HUES48 (cell line): ENCODE results near the gene NPTXR.

Experiments used
- H3K27ac ChIP-seq: one replicate; pipeline ENCODE4 v1.7.0; 2013; ENCODE audit warnings: low read depth, low read length, inconsistent platforms
- H3K27me3 ChIP-seq: 2 replicates; pipeline ENCODE4 v1.6.1; 2013; ENCODE audit warnings: mild to moderate bottlenecking, low read length; ENCODE audit not compliant: control insufficient read depth, insufficient read depth
- H3K36me3 ChIP-seq: 2 replicates; pipeline ENCODE4 v1.6.1; 2013; ENCODE audit warnings: low read length; ENCODE audit not compliant: control insufficient read depth, insufficient read depth
- H3K4me1 ChIP-seq: 2 replicates; pipeline ENCODE4 v1.6.1; 2013; ENCODE audit warnings: mild to moderate bottlenecking, low read length; ENCODE audit not compliant: control insufficient read depth, insufficient read depth
- H3K4me3 ChIP-seq: 2 replicates; pipeline ENCODE4 v1.5.1; 2013; ENCODE audit warnings: mild to moderate bottlenecking, low read depth, low read length
- H3K9ac ChIP-seq: 2 replicates; pipeline ENCODE4 v1.6.1; 2013; ENCODE audit warnings: mild to moderate bottlenecking, low read depth, low read length, moderate library complexity
- H3K9me3 ChIP-seq: 2 replicates; pipeline ENCODE4 v1.6.1; 2013; ENCODE audit warnings: low read length; ENCODE audit not compliant: control insufficient read depth, insufficient read depth

NPTXR gene

GRCh38 chr22:38874529-38875222, 30.8 kb upstream of the NPTXR start:
- Histone ChIP-seq H3K9me3 (no peaks in the 10 kb centered on the region), H3K27ac (no peak overlapping the region), H3K4me3 (no peak overlapping the region), H3K4me1 (peaks cover 14% of the 10 kb centered on the region), H3K9ac (no peak overlapping the region), H3K27me3 (no peaks in the 10 kb centered on the region), H3K36me3 (peaks cover 5% of the 10 kb centered on the region)

- H3K27ac ChIP-seq = peak overlapping the region; percentile 86
- H3K4me1 ChIP-seq = peaks cover 18% of the 10 kb centered on the region
- H3K9me3 ChIP-seq = no peaks in the 10 kb centered on the region
- peaks cover 12% of the 10 kb centered on the region for H3K36me3 ChIP-seq
- no peaks in the 10 kb centered on the region for H3K27me3 ChIP-seq
- no peak overlapping the region for H3K9ac ChIP-seq
- peak overlapping the region; percentile 88 for H3K4me3 ChIP-seq
Measured at GRCh38 chr22:38873469-38874411, 29.9 kb upstream of the NPTXR start.

- Histone ChIP-seq H3K9ac (peak overlapping the region; percentile 79), H3K9me3 (no peaks in the 10 kb centered on the region), H3K4me1 (peaks cover 18% of the 10 kb centered on the region), H3K27ac (peak overlapping the region; percentile 86), H3K27me3 (no peaks in the 10 kb centered on the region), H3K4me3 (peak overlapping the region; percentile 88), H3K36me3 (peaks cover 21% of the 10 kb centered on the region)
Measured at GRCh38 chr22:38872831-38873248, 29.0 kb upstream of the NPTXR start.

GRCh38 chr22:38872172-38872830, 28.5 kb upstream of the NPTXR start, which contains the start of gene CBX6:
TSS of gene CBX6 (minus strand) at chr22:38872216. CDS start at chr22:38872190, 26 bp downstream.
- Histone ChIP-seq H3K9me3 (no peaks in the 10 kb centered on the region), H3K4me3 (peak within 1 kb of the TSS; percentile 88), H3K27ac (peak within 1 kb of the TSS; percentile 86), H3K9ac (peak within 1 kb of the TSS; percentile 79), H3K36me3 (peaks cover 24% of the 10 kb centered on the region), H3K27me3 (no peaks in the 10 kb centered on the region), H3K4me1 (peaks cover 18% of the 10 kb centered on the region)

GRCh38 chr22:38871360-38872171, 27.7 kb upstream of the NPTXR start:
- Histone ChIP-seq H3K9ac (peak overlapping the region; percentile 19; the same call in 1 of the 2 replicates), H3K36me3 (peaks cover 24% of the 10 kb centered on the region), H3K4me1 (peaks cover 18% of the 10 kb centered on the region), H3K9me3 (no peaks in the 10 kb centered on the region), H3K27me3 (no peaks in the 10 kb centered on the region), H3K4me3 (peak overlapping the region; percentile 88), H3K27ac (peak overlapping the region; percentile 60)

GRCh38 chr22:38870791-38871359, 27.0 kb upstream of the NPTXR start:
- Histone ChIP-seq H3K4me3 (peak overlapping the region; percentile 88), H3K9ac (no peak overlapping the region), H3K36me3 (peaks cover 24% of the 10 kb centered on the region), H3K9me3 (no peaks in the 10 kb centered on the region), H3K27ac (peak overlapping the region; percentile 60), H3K4me1 (peaks cover 13% of the 10 kb centered on the region), H3K27me3 (no peaks in the 10 kb centered on the region)

GRCh38 chr22:38870312-38870741, 26.5 kb upstream of the NPTXR start:
- H3K36me3 ChIP-seq = peaks cover 30% of the 10 kb centered on the region
- no peak overlapping the region for H3K9ac ChIP-seq
- peaks cover 13% of the 10 kb centered on the region for H3K4me1 ChIP-seq
- no peak overlapping the region for H3K4me3 ChIP-seq
- no peak overlapping the region for H3K27ac ChIP-seq
- no peaks in the 10 kb centered on the region for H3K27me3 ChIP-seq
- H3K9me3 ChIP-seq = no peaks in the 10 kb centered on the region

- Histone ChIP-seq H3K36me3 (peaks cover 35% of the 10 kb centered on the region), H3K27me3 (no peaks in the 10 kb centered on the region), H3K4me3 (no peak overlapping the region), H3K27ac (no peak overlapping the region), H3K9me3 (no peaks in the 10 kb centered on the region), H3K9ac (no peak overlapping the region), H3K4me1 (peaks cover 17% of the 10 kb centered on the region)
Measured at GRCh38 chr22:38869663-38870062, 25.8 kb upstream of the NPTXR start.

- no peak overlapping the region for H3K27ac ChIP-seq
- no peaks in the 10 kb centered on the region for H3K9me3 ChIP-seq
- no peak overlapping the region for H3K9ac ChIP-seq
- no peaks in the 10 kb centered on the region for H3K27me3 ChIP-seq
- peaks cover 35% of the 10 kb centered on the region for H3K36me3 ChIP-seq
- no peak overlapping the region for H3K4me3 ChIP-seq
- peaks cover 21% of the 10 kb centered on the region for H3K4me1 ChIP-seq
Measured at GRCh38 chr22:38868886-38869381, 25.1 kb upstream of the NPTXR start.

- H3K27me3 ChIP-seq = no peaks in the 10 kb centered on the region
- H3K4me3 ChIP-seq = no peak overlapping the region
- H3K9ac ChIP-seq = no peak overlapping the region
- H3K36me3 ChIP-seq = peaks cover 35% of the 10 kb centered on the region
- peaks cover 21% of the 10 kb centered on the region for H3K4me1 ChIP-seq
- no peaks in the 10 kb centered on the region for H3K9me3 ChIP-seq
- no peak overlapping the region for H3K27ac ChIP-seq
Measured at GRCh38 chr22:38868286-38868721, 24.5 kb upstream of the NPTXR start.
